Measurements from ENCODE around the gene BAG3. TPM values are rescaled to one million over a fixed set of nuclear protein-coding genes. Genes with fewer than 3 reads are reported as not detected.

The BAG3 gene
- total and polyA plus RNA-seq, 2 of the 8 experiments (the other 6 are each of a cell fraction or from before 2014, with no cell fraction given), result 3.5 to 13.3 TPM

- TF ChIP-seq CHD7 (IDR thresholded peaks at IDR 0.05; ENCODE audit: insufficient replicate concordance, low read length) (no peak), SIX5 (IDR thresholded peaks at IDR 0.05; ENCODE audit: low read depth, low read length) (no peak), TCF12 (IDR thresholded peaks at IDR 0.05; ENCODE audit: low read depth, low read length) (no peak), RNF2 (IDR thresholded peaks at IDR 0.05; ENCODE audit: borderline replicate concordance, low read depth, low read length, missing control alignments, poor library complexity, severe bottlenecking) (no peak)
Measured at GRCh38 chr10:119633538-119634218, 17.5 kb upstream of the BAG3 start (continued).

Measured in H1 (cell line).